ENCODE results near the gene ATP8A2. TPM values are rescaled to one million over a fixed set of nuclear protein-coding genes. Genes with fewer than 3 reads are reported as not detected.
"Not testable (repeated sequence)": the region's sequence is repeated elsewhere in the genome, so short reads cannot be mapped to it uniquely, and the experiment has no call there.

ATP8A2 gene
- total RNA-seq, 1 donor from 2014 or later: 1.3 TPM

- TF ChIP-seq EZH2 (IDR thresholded peaks at IDR 0.05; ENCODE audit: insufficient read depth, low read length): no peak
- TF ChIP-seq CTCF (IDR thresholded peaks at IDR 0.05; ENCODE audit: insufficient read depth, low read depth, low read length): no peak
- H3K36me3 Mint-ChIP-seq (ENCODE audit: low read depth, unreplicated experiment): no peaks in the 10 kb centered on the region
- Histone ChIP-seq H4K20me1 (ENCODE audit: insufficient read depth, low read length) (no peaks in the 10 kb centered on the region), H3K9me3 (ENCODE audit: insufficient read depth, low read depth, low read length) (no peaks in the 10 kb centered on the region), H3K79me2 (ENCODE audit: insufficient read depth, low read length) (no peaks in the 10 kb centered on the region), H2AFZ (ENCODE audit: low read depth, low read length) (peak overlapping the region; percentile 58), H3K9ac (ENCODE audit: low read length) (no peak overlapping the region), H3K4me2 (ENCODE audit: low read length) (peak overlapping the region; percentile 51), H3K36me3 (ENCODE audit: insufficient read depth, low read length) (no peaks in the 10 kb centered on the region), H3K4me1 (ENCODE audit: insufficient read depth, low read length) (no peaks in the 10 kb centered on the region), H3K4me3 (ENCODE audit: insufficient read depth, low read depth, low read length) (no peak overlapping the region), H3K27ac (ENCODE audit: low read depth, low read length) (no peak overlapping the region), H3K27me3 (ENCODE audit: insufficient read depth, low read length) (no peaks in the 10 kb centered on the region)
- H3K9me3 Mint-ChIP-seq (ENCODE audit: unreplicated experiment): no peaks in the 10 kb centered on the region
- H3K4me3 Mint-ChIP-seq (ENCODE audit: unreplicated experiment): no peak overlapping the region
- FAIRE-seq: no peak
- no peak overlapping the region for H3K27ac Mint-ChIP-seq (ENCODE audit: unreplicated experiment)
- H3K4me1 Mint-ChIP-seq (ENCODE audit: low read depth, unreplicated experiment): no peaks in the 10 kb centered on the region
- DNase-seq (ENCODE audit: low read depth): no peak
- peaks cover 6% of the 10 kb centered on the region for H3K27me3 Mint-ChIP-seq (ENCODE audit: low read depth, unreplicated experiment)
Observed at GRCh38 chr13:25819856-25820530, 448.2 kb downstream of the ATP8A2 start.

- no peaks in the 10 kb centered on the region for H3K4me1 ChIP-seq (ENCODE audit: insufficient read depth, low read length)
- TF ChIP-seq EZH2 (IDR thresholded peaks at IDR 0.05; ENCODE audit: insufficient read depth, low read length): no peak
- no peak for TF ChIP-seq CTCF (IDR thresholded peaks at IDR 0.05; ENCODE audit: insufficient read depth, low read depth, low read length)
- H3K4me1 Mint-ChIP-seq (ENCODE audit: low read depth, unreplicated experiment): no peaks in the 10 kb centered on the region
- no peaks in the 10 kb centered on the region for H3K9me3 Mint-ChIP-seq (ENCODE audit: unreplicated experiment)
- no peaks in the 10 kb centered on the region for H4K20me1 ChIP-seq (ENCODE audit: insufficient read depth, low read length)
- H3K9me3 ChIP-seq (ENCODE audit: insufficient read depth, low read depth, low read length): no peaks in the 10 kb centered on the region
- no peaks in the 10 kb centered on the region for H3K79me2 ChIP-seq (ENCODE audit: insufficient read depth, low read length)
- no peak overlapping the region for H3K4me2 ChIP-seq (ENCODE audit: low read length)
- H3K27me3 ChIP-seq (ENCODE audit: insufficient read depth, low read length): no peaks in the 10 kb centered on the region
- no peak overlapping the region for H3K4me3 Mint-ChIP-seq (ENCODE audit: unreplicated experiment)
- no peak overlapping the region for H3K4me3 ChIP-seq (ENCODE audit: insufficient read depth, low read depth, low read length)
- no peak overlapping the region for H3K27ac ChIP-seq (ENCODE audit: low read depth, low read length)
- no peak overlapping the region for H3K9ac ChIP-seq (ENCODE audit: low read length)
- H3K27me3 Mint-ChIP-seq (ENCODE audit: low read depth, unreplicated experiment): peaks cover 1% of the 10 kb centered on the region
- no peak overlapping the region for H3K27ac Mint-ChIP-seq (ENCODE audit: unreplicated experiment)
- FAIRE-seq: no peak
- no peaks in the 10 kb centered on the region for H3K36me3 Mint-ChIP-seq (ENCODE audit: low read depth, unreplicated experiment)
- no peak for DNase-seq (ENCODE audit: low read depth)
- H3K36me3 ChIP-seq (ENCODE audit: insufficient read depth, low read length): no peaks in the 10 kb centered on the region
- H2AFZ ChIP-seq (ENCODE audit: low read depth, low read length): no peak overlapping the region
Observed at GRCh38 chr13:25821776-25822175, 450.0 kb downstream of the ATP8A2 start.

- not testable (repeated sequence) for H3K9me3 Mint-ChIP-seq (ENCODE audit: unreplicated experiment); H3K79me2 ChIP-seq (ENCODE audit: insufficient read depth, low read length); H3K4me1 Mint-ChIP-seq (ENCODE audit: low read depth, unreplicated experiment); FAIRE-seq; H3K27ac ChIP-seq (ENCODE audit: low read depth, low read length); H3K9me3 ChIP-seq (ENCODE audit: insufficient read depth, low read depth, low read length); H3K36me3 Mint-ChIP-seq (ENCODE audit: low read depth, unreplicated experiment); DNase-seq (ENCODE audit: low read depth); H2AFZ ChIP-seq (ENCODE audit: low read depth, low read length); H3K27me3 ChIP-seq (ENCODE audit: insufficient read depth, low read length); H3K27me3 Mint-ChIP-seq (ENCODE audit: low read depth, unreplicated experiment); H3K4me2 ChIP-seq (ENCODE audit: low read length); H3K36me3 ChIP-seq (ENCODE audit: insufficient read depth, low read length); H3K4me1 ChIP-seq (ENCODE audit: insufficient read depth, low read length); H3K4me3 Mint-ChIP-seq (ENCODE audit: unreplicated experiment); H3K4me3 ChIP-seq (ENCODE audit: insufficient read depth, low read depth, low read length); H3K27ac Mint-ChIP-seq (ENCODE audit: unreplicated experiment); H3K9ac ChIP-seq (ENCODE audit: low read length); H4K20me1 ChIP-seq (ENCODE audit: insufficient read depth, low read length)
Observed at GRCh38 chr13:25827221-25827620, 455.4 kb downstream of the ATP8A2 start.

Data from astrocyte (in vitro differentiated cells and primary cell).